ENCODE measurements around the gene GPER1.
"Not testable (repeated sequence)": the region's sequence is repeated elsewhere in the genome, so short reads cannot be mapped to it uniquely, and the experiment has no call there.

Gene GPER1

GRCh38 chr7:1121476-1121875, 33.6 kb downstream of the GPER1 start:
- no peak for DNase-seq (ENCODE audit: low spot score)

DNA sequence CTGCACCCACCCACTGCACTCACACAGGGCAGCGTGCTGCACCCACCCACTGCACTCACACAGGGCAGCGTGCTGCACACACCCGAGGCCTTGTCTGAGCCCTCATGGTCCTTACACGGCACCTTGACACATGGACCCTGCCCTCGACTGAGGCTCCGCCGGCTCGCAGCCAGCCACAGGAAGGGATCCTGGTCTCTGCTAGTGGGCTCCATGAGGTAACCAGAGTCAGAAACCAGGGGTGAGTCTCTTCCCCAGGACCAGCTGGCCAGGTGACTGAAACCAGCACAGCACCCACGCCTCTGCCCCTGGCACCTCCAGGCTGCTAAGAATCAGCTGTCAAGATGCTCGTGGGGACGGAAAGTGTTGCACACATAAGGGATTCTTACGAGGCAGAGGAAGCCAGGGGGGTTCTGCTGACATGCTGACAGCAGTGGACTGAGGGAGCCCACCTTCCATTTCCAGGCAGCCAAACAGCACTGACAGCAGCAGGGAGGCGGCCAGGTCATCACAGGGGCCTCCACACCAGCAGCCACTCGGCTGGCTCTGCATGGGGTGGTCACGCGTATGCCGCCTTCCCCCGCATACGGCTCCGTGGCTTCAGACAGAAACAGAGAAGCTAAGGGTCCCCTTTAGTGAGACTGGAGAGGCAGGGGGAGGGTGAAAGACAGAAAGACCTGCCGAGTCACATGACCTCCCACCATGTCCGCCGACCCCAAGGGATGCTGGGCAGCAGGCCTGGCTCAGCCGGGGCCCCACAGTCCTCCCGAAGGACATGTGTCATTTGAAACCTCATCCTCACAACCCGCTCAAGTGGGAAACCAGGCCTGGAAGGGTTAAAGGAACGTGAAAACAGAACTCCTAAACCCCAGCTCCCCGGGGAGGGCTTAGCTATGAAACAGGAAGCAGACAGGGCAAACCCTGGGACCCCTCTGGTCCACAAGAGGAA, 34.2 kb downstream of the GPER1 start:
- DNase-seq (ENCODE audit: low spot score) = no peak

DNA sequence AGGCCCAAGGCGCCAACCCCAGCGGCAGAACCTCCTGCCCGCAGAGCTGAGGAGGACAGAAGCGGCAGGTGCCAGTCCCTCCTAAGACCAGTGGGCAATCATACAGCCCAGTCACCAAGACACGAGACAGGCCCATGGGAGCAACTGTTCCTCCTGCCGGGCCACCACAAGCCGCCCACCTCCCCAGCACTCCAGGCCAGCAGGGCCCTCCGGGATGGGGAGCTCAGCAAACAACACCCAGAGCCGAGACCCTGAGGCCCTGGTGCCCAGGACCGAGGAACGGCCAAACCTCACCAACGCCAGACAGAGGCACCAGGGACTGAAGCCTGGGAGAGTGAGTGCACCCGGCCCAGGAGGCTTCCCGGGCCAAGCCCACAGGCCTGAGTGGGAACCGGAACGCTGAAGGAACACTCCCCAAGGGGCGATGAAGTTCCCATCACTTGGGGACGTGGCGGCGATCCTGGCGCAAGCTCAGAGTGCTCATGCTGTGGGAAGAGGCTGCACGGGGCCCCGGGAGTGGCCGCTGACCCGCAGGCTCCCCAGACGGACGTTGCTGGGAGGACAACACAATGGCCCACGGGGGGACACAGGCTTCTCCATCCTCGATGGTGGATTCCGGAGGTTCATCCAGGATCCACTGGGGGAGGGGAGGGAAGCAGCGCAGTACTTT, 35.1 kb downstream of the GPER1 start:
- no peak for DNase-seq (ENCODE audit: low spot score)

GRCh38 chr7:1123715-1124114, 35.8 kb downstream of the GPER1 start:
- DNase-seq (ENCODE audit: low spot score) = peak; percentile 32

- no peak for DNase-seq (ENCODE audit: low spot score)
Observed at GRCh38 chr7:1124164-1124563, 36.3 kb downstream of the GPER1 start.

DNA sequence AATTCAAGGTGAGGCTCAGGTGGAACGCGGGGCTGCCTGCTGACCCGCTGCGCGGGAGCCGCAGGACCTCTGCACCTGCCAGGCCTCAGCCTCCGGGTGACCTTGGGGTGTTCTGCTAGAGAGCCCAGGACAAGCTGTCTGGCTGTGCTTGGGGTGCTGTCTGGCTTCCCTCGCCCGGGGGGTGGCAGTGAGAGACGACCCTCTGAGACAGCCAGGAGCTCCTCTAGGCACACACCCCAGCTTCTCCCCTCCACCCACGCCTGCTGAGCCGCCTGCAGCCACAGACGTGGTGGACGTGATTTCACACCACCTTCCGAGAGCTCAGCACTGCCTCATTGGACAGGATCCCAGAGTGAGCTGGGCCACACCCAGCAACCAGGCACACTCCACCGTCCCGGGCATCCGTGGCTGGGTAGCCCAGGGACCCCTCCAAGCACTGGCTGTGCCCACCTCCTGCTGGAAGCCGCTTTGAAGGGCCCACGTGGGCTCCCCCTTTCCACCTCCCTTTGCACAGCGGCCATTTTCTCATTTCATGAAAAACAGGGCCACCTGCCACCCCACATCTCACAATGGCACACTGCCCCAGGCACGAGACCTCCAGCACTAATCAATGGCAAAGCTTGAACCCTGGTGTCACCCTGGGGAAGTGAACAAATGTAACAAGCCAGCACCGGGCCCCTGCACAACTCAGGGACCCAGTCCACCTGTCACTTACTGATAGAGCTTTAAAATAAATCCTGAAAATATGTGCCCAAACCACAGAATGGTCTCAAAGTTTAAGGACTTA, 37.1 kb downstream of the GPER1 start:
- no peak for DNase-seq (ENCODE audit: low spot score)

- no peak for DNase-seq (ENCODE audit: low spot score)
Observed at GRCh38 chr7:1125603-1125969, 37.7 kb downstream of the GPER1 start.

DNA sequence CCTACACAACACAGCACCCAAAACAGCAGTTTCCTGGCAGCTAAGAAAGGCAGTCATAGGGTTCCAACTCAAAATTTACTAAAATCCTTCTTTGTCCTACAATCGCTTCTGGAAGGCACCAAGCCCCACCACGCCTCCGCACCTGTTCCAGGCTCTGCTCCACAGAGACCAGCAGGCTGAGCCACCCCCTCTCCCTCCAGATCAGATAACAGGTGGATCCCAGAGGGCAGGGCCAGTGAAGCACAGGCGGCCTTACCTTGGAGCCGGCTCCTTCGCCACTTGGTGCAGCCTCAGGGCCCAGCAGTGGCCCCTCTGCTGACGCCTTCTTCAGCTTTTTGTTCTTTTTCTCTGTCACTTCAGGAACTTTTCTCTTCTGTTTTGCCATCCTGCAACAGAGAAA, 39.1 kb downstream of the GPER1 start:
- no peak for DNase-seq (ENCODE audit: low spot score)

DNA sequence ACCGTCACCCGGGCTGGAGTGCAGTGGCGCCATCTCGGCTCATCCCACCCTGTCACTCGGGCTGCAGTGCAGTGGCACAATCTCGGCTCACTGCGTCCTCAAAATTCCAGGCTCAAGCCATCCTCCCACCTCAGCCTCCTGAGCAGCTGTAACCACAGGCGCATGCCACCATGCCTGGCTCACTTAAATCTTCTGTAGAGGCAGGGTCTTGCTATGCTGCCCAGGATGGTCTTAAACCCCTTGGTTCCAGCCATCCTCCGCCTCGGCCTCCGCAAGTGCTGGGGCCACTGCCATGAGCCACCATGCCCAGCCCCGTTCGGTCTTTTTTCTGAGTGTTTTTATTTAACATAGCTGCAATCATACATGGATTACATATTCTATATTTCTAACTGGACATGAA, 41.5 kb downstream of the GPER1 start:
- no peak for DNase-seq (ENCODE audit: low spot score)

DNA sequence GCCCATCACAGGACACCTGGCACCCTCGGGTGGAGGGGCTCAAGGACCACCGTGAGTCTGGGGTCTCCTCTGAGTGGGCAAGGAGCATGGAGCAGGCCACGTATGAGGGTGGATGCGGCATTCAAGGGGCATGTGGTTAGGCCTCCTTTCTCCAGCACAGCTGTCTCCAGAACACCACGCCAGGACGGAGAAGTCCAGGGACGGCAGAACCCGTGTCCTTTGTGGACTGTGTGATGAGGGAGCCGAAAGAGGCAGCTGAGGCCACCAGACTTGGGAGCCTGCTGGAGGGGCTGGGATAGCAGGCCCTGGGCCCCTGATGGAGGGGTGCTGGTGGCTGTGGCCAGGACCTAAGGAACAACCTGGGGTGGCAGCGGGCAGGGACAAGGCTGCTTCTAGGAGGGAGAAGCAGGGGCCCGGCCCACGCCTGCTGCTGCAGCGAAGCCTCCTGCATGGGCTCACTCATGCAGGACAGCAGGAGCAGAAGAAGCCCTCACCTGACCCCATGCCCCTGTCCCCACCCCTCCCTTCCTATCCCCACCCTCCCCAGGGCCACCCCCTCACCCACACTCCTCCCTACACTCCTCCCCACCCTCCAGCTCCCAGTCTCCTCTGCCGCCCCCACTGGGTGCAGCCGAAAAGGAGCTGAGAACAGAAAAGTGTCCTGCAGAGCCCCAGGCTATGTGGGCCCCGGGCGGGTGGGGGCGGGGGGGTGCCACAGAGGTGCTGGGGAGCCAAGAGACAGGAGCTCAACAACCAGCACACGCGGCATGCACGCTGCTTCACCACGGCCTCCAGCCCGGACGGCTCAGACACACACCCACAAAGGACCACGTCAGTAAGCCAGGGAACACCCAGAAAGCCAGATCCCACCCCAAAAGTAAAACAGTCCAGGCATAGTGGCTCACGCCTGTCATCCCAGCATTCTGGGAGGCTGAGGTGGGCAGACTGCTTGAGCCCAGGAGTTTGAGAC, 42.4 kb downstream of the GPER1 start:
- DNase-seq (ENCODE audit: low spot score) = no peak

- no peak for DNase-seq (ENCODE audit: low spot score)
Observed at GRCh38 chr7:1131471-1132265, 43.8 kb downstream of the GPER1 start.

DNA sequence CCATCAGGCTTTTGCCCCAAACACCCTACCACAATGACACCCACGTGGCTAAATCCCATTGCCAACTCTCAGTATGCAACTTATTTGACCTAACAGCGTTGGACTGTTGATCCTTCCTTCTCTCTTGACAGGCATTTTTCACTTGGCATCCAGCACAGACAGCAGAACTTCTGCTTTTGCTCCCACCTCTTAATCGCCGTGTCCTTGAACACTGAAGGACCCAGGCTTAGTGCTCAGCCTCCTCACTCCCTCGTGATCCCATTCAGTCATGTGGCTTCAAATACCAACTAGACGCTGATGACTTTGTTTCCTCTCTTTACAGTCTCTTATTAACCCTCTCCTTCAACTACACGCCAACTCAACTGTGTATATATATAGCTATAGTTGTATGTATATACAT, 47.0 kb downstream of the GPER1 start:
- DNase-seq (ENCODE audit: low spot score) = no peak

- DNase-seq (ENCODE audit: low spot score) = no peak
Observed at GRCh38 chr7:1136841-1137516, 49.1 kb downstream of the GPER1 start.

GRCh38 chr7:1137517-1138167, 49.7 kb downstream of the GPER1 start:
- no peak for DNase-seq (ENCODE audit: low spot score)

DNA sequence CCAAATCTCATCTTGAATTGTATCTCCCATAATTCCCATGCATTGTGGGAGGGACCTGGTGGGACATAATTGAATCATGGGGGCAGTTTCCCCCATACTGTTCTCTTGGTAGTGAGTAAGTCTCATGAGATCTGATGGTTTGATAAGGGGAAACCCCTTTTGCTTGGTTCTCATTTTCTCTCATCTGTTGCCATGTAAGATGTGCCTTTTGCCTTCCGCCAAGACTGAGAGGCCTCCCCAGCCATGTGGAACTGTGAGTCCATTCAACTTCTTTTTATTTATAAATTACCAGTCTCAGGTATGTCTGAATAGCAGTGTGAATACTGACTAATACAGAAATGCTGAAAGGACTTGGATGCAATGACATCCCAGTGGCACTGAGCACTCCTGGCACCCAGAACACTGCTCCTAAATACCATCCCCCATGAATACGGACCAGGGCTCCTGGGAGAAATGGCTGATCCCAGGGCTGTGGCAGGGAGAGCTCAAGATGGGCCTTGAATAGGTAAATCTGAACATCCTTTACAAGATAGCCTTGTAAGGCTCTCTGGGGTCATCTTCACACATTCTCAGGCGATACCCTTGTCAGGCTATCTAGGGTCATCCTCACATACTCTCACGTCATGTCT, 52.7 kb downstream of the GPER1 start:
- no peak for DNase-seq (ENCODE audit: low spot score)

DNA sequence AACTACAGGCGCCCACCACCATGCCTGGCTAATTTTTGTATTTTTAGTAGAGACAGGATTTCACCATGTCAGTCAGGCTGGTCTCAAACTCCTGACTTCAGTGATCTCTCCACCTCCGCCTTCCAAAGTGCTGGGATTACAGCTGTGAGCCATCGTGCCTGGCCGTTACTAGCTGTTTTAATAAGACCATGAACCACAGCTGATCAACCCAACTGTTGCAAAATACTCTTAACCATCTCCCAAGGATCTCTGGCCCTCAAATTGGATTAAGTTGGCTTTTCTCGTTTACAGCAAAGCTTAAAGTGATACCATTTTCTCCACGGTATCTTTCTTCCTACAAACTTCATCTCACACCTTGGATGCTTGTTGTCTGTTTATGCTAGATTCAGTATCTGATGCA, 53.7 kb downstream of the GPER1 start:
- no peak for DNase-seq (ENCODE audit: low spot score)

DNA sequence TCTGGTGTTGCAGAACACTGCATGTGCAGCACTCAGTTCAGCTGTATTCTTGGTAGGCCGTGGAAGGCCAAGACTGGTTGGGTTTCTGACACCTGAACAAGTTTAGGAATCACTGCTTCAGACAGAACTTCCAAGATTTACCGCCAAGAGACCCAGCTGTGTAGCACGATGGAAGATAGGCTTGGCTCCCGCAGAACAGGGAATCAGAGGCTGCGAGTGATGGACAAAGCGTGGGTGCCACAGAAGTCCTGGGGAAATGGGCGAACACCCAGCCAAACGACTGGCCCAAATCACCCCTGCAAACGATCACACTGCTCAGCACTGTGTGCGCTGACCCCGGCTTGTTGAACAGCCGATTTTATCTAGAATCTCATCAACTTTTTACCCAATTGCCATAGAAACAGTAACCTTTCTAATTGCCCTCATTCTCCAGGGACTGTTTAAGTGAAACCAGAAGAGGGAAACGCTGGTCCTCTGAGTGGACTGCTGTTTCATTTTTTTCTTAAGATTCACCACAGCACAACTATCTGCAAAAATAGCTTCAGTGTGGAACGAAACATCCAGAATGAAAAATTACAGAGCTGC, 54.2 kb downstream of the GPER1 start:
- peak; percentile 24 for DNase-seq (ENCODE audit: low spot score)

- DNase-seq (ENCODE audit: low spot score) = not testable (repeated sequence)
Observed at GRCh38 chr7:1143031-1143430, 55.1 kb downstream of the GPER1 start.
